ENCODE measurements around the gene MYO1B. TPM values are rescaled to one million over a fixed set of nuclear protein-coding genes. Genes with fewer than 3 reads are reported as not detected.

The MYO1B gene
- total RNA-seq, 1 donor from 2014 or later, result 131 TPM

GRCh38 chr2:191299866-191300265 lies 54.7 kb downstream of the MYO1B start:
- DNase-seq, result peak; percentile 44

DNA sequence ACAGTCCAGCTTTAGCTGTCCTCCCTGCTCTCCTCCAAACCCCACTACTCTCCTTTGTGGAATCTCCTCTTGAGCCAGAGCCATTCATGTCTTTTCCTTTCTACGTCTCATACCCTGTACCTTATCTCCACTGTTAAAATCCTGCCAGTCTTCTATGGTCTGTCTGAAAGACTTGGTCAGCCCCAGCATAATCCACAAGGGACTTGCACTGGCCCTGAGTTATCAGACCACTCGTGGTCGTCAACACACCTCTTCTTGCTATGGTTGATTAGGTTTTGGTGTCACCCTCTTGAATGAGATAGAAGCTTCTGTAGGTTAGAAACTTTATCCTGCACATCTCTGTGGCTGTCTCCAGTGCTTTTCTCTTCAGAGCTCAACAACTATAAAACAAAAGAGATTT lies 56.8 kb downstream of the MYO1B start:
- no peak for DNase-seq

GRCh38 chr2:191302459-191303139 lies 57.4 kb downstream of the MYO1B start:
- peak; percentile 57 for DNase-seq

DNA sequence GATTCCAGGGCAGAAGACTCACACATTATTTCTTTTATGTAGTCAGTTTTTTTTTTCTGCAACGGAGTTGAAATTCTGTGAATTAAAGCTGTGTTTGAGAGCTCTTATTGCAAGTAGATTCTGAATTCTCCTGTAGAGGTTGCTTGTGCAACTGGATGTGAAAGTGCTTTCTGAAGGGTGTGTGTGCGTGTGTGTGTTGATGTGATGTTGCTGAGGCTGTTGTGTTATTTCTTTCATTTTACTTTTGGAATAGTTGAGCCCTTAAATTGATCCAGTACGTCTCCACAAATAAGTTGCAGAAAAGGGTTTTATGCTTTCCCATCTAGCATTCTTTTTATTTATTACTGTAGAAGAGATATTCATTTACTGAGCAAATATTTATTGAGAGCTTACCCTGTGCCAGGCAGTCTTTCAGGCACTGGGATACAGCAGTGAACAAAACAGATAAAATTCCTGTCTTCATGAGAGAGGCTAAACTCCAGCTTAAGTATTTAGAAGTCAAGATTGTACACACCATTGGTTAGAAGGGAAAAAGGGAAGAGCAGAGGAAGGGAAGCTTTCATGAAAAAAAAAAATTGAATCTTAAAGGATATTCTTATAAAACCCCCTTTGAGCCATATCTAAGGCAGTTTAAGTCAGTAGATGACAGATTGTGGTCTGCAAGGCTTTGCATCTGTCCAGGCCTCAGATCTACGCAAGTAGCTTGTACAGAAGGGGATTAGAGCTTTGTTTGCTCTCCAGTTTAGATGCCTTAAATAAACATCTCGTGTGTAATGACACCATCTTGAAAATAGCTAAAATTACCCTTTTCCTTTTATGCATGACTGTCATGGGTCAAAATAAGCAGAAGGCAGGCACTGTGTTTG lies 58.2 kb downstream of the MYO1B start:
- no peak for DNase-seq

- DNase-seq, result peak; percentile 30
Measured at GRCh38 chr2:191304939-191305875, 60.0 kb downstream of the MYO1B start.

DNA sequence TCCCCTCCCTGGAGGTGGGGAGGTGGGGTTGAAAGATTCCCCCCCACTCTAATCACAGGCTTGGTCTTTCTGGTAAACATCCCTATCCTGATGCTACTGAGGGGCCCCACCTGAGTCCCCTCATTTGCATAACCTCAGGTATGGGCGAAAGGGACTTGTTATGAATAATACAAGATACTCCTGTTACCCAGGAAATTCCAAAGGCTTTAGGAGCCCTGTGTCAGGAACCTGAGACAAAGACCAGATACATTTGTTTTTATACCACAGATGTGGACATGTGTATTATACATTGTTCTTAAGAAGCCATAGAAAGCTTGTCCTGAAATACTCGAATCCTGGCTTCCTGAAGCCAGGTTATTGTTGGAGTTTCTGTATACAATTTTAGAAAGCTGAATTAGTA lies 62.8 kb downstream of the MYO1B start:
- DNase-seq, result no peak

- no peak for DNase-seq
Measured at GRCh38 chr2:191311156-191311555, 66.0 kb downstream of the MYO1B start.

GRCh38 chr2:191311627-191312026 lies 66.4 kb downstream of the MYO1B start:
- DNase-seq, result peak; percentile 76

DNA sequence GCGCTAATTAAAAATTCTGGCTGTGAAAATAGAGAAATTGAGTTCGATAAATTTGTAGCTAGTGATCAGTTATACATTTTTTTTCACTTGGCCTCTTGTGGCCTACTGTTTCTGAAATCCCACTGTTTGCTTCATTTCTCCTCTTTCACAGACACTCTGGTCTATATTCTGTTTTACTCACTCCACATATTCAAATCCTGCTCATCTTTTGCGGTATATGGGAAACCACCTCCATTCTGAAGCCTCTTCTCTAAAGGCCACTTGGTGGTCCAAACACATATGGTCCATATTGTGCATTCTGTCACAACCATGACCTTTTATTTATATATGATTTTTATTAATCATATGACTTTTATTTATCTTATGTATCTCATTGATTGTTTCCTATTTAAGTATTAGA lies 67.0 kb downstream of the MYO1B start:
- DNase-seq, result no peak

DNA sequence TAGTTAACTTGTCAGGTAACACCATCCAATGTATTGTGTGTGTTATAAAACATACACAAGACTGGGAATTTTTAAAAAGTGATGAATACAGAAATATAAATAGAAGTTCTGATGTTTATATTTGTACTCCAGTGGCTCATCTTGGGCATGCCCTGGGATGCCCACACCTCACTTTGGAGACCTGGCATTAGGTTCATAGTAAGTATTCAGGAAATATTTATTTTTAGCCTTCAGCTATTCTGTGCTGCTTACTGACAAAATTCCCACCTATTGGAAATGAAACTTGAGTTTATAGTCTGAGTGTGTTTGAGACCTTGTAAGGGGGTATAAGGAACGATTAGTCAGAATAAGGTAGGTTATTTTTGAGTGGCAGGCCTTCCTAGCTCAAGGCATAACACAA lies 67.5 kb downstream of the MYO1B start:
- DNase-seq, result no peak

DNA sequence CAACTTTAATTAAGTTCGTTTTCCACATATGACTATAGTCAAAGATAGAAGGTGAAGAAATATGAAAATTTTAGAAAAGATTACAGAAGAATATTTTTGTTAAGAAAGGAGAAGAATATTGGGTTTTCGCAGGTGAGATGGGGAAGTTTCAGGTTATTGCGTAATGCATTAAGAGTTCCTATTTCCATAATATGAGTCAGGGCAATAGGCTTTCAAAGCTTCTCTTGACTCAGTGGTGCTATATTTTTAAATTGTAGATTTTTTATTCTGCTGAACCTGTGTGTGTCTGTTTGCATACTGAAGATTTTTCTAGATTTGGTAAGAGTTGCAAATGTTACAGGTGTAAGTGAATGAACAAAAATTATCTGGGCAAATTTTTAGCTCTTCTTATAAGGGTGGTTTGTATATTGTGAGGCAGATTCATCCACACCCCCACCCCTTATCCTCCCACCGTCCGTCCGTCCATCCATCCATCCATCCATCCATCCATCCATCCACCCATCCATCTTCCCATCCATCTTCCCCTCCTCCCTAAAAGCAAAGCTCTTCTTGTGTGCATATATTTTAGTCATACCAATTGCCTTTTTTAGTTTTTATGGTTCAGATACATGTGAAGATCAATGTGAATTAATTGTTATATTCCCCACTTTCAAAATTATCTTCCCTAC lies 69.6 kb downstream of the MYO1B start:
- no peak for DNase-seq

- DNase-seq, result no peak
Measured at GRCh38 chr2:191315365-191315752, 70.2 kb downstream of the MYO1B start.

GRCh38 chr2:191316246-191316994 lies 71.2 kb downstream of the MYO1B start:
- no peak for DNase-seq

DNA sequence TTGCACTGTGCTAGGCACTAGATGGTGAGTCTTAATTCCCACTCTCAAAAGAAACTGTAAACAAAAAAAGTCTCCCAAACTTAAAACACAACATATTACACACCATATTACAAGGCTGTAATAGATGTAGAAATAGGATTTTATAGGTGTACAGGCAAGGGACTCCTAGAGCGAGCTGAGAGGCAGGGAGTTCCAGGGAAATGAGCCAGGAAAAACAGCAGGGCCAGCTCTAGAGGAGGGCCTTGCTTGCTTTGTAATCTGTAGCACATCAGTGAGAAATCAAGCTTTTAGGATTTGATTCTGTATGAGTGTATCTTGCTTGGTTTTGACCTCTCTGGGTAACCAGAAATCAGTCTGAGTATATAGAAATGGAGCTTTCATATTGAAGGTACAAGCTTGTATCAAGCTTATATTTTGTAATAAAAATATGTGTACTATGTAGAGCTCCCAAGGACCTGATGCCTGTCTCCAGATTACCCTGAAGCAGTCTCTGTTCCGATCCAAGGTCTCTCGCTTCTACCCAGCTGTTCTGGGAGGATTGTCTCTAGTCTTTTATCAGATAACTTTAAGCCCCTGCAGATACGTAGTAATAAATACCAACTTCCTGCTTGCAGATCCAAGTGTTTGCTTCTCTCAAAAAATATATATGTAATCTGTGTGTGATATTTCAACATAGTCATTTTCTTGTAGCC lies 73.0 kb downstream of the MYO1B start:
- DNase-seq, result peak; percentile 54

DNA sequence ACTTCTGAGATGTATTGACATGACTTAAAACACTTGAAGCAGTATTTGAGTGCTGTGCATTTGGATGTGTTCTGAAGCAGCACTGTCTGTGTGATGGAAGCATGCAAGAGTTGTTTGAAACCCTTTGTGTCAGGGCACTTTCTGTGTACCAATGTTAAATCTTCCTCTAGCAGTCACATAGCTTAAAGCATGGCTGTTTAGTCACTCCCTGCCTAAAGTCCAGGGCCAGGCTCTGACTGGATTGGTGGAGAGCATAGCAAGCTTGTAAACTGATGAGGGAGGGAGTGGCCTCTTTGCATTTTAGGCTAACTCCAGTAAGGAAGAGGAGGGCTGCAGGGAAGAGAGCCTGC lies 73.5 kb downstream of the MYO1B start:
- DNase-seq, result peak; percentile 39

DNA sequence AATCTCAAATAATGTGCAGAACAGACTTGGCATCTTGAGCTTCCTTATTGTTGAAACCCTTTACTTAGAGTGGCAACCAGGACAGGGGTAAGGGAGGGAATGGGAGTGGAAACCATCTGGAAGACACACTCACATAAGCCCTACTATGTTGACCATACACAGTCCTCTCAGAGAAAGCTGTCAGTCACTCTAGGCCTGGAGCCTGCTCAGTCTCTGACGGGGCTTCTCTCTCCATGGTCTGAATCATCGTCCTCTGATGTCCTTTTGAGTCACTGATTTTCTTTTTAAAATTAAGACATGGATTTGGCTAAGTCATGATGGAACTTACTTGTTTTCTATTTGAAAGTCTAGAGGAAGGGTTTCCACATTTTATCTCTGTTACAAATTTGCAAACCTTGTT lies 74.0 kb downstream of the MYO1B start:
- DNase-seq, result peak; percentile 54

DNA sequence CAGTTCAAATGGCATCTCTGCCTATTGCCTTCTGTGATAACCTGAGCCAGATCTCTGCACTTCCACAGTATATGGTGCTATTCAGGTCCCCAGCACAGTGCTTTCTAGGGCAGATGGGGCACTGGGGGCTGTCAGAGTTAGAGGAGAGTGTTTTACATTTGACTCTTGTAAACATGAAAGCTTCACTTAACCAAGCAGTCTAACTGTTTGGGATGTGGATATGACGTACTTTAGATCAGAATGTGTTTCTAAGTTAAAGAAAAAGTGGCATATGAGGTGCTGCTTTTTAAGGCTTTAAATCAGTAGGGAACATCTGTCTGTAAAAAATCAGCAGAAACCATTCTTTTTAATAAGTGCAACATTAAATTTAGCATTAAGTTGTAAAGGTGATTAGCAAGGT lies 75.7 kb downstream of the MYO1B start:
- DNase-seq, result no peak

GRCh38 chr2:191321861-191322662 lies 76.9 kb downstream of the MYO1B start:
- peak; percentile 70 for DNase-seq

- peak; percentile 10 for DNase-seq
Measured at GRCh38 chr2:191322828-191323506, 77.8 kb downstream of the MYO1B start.

Data from dermis blood vessel endothelial cell (primary cell).